GM12873 (cell line): ENCODE measurements around the gene CTDSPL.

Experiments used
- CTCF ChIP-seq: IDR thresholded peaks from 2 replicates; pipeline ENCODE4 v1.5.1; 2012; ENCODE audit warnings: low read depth, mild to moderate bottlenecking, moderate library complexity, low read length, control low read depth; ENCODE audit not compliant: insufficient read depth; ENCODE audit errors: missing control alignments

The CTDSPL gene

GRCh38 chr3:37926611-37927010 lies 64.9 kb downstream of the CTDSPL start:
- TF ChIP-seq CTCF = no peak

- TF ChIP-seq CTCF = no peak
Measured at GRCh38 chr3:37930495-37930894, 68.8 kb downstream of the CTDSPL start.

GRCh38 chr3:37932505-37932904 lies 70.8 kb downstream of the CTDSPL start:
- no peak for TF ChIP-seq CTCF

GRCh38 chr3:37934631-37935289 lies 73.1 kb downstream of the CTDSPL start:
- no peak for TF ChIP-seq CTCF

GRCh38 chr3:37935290-37935668 lies 73.6 kb downstream of the CTDSPL start:
- TF ChIP-seq CTCF = no peak

GRCh38 chr3:37935756-37936666 lies 74.3 kb downstream of the CTDSPL start:
- no peak for TF ChIP-seq CTCF

- no peak for TF ChIP-seq CTCF
Measured at GRCh38 chr3:37937156-37937555, 75.5 kb downstream of the CTDSPL start.
